Activated B cell treated with CpG ODN at 0.5 μM for 24 hours (primary cell): ENCODE measurements around the gene MS4A14. TPM values are rescaled to one million over a fixed set of nuclear protein-coding genes. Genes with fewer than 3 reads are reported as not detected.
"Not testable (repeated sequence)": the region's sequence is repeated elsewhere in the genome, so short reads cannot be mapped to it uniquely, and the experiment has no call there.

ENCODE experiments used
- ATAC-seq: fragments of 200-7000 bp; cut with Tn5 transposase; one replicate; pipeline ENCODE4 v1.10.0; 2021; ENCODE audit warnings: low read depth, mild to moderate bottlenecking, moderate library complexity
- CTCF ChIA-PET: fragments of 350-600 bp; sonication (Branson Sonifier 250); formaldehyde crosslinking; loops from one replicate; lab custom pipeline; 2021; ENCODE audit warnings: antibody characterized with exemption; lab: Charles Lee
- POLR2A ChIA-PET: fragments of 350-600 bp; sonication (Branson Sonifier 250); formaldehyde crosslinking; loops from one replicate; lab custom pipeline; 2021; ENCODE audit warnings: antibody characterized with exemption; lab: Charles Lee
- DNase-seq: peaks from one replicate; pipeline ENCODE4 v3.0.0; 2022
- H3K27ac Mint-ChIP-seq: one replicate; pipeline ENCODE4 v1.8.0; 2020; ENCODE audit warnings: mixed read lengths
- H3K27me3 Mint-ChIP-seq: one replicate; pipeline ENCODE4 v1.8.0; 2021; ENCODE audit warnings: mixed read lengths
- H3K36me3 Mint-ChIP-seq: one replicate; pipeline ENCODE4 v1.8.0; 2021; ENCODE audit warnings: low read depth, mixed read lengths
- H3K4me1 Mint-ChIP-seq: one replicate; pipeline ENCODE4 v1.8.0; 2021; ENCODE audit warnings: mixed read lengths
- H3K4me3 Mint-ChIP-seq: one replicate; pipeline ENCODE4 v1.8.0; 2020; ENCODE audit warnings: mild to moderate bottlenecking, mixed read lengths
- H3K9me3 Mint-ChIP-seq: one replicate; pipeline ENCODE4 v1.8.0; 2020; ENCODE audit warnings: mixed read lengths
- CTCF ChIP-seq: fragments of 200-600 bp; IDR thresholded peaks from one replicate; pipeline ENCODE4 v1.8.0; 2022; ENCODE audit warnings: antibody characterized with exemption, mild to moderate bottlenecking
- intact Hi-C: fragments of 100-400 bp; cut with micrococcal nuclease; formaldehyde crosslinking; loops from one replicate; pipeline ENCODE4 v1.15.1; 2024
- total RNA-seq: library from RNA; stranded (reverse); gene quantifications from 2 replicates; pipeline ENCODE4 v1.2.3, GENCODE V29; 2022

The MS4A14 gene
- total RNA-seq, 1 donor from 2014 or later, result 4.9 TPM

GRCh38 chr11:60447070-60447469, 50.8 kb downstream of the MS4A14 start:
- H3K36me3 Mint-ChIP-seq, result no peaks in the 10 kb centered on the region
- ChIA-PET POLR2A (interaction anchor here (1.2 to 2.9 kb wide), 2 partner anchors 9 to 76 kb away, joined by 4 to 33 read pairs; partner anchors contain the start of gene MS4A1), CTCF (interaction anchor here (1.4 kb wide), 1 partner anchor 50 kb away, joined by 5 read pairs; no protein-coding TSS in a partner anchor)
- H3K4me3 Mint-ChIP-seq, result no peak overlapping the region
- DNase-seq, result no peak
- H3K4me1 Mint-ChIP-seq, result peaks cover 73% of the 10 kb centered on the region
- no peak for ATAC-seq
- intact Hi-C loops, result loop anchor here (2.0 kb wide), 1 partner anchor 50 kb away; the partner anchor contains the start of gene MS4A14
- peak overlapping the region; percentile 90 for H3K27ac Mint-ChIP-seq
- H3K27me3 Mint-ChIP-seq, result no peaks in the 10 kb centered on the region
- H3K9me3 Mint-ChIP-seq, result no peaks in the 10 kb centered on the region
- TF ChIP-seq CTCF, result no peak

- CTCF ChIA-PET, result no interaction called here
- H3K27me3 Mint-ChIP-seq, result no peaks in the 10 kb centered on the region
- ATAC-seq, result no peak
- DNase-seq, result no peak
- H3K4me3 Mint-ChIP-seq, result no peak overlapping the region
- no peaks in the 10 kb centered on the region for H3K9me3 Mint-ChIP-seq
- peaks cover 70% of the 10 kb centered on the region for H3K4me1 Mint-ChIP-seq
- peak overlapping the region; percentile 27 for H3K27ac Mint-ChIP-seq
- TF ChIP-seq CTCF, result no peak
- POLR2A ChIA-PET, result interaction anchor here (1.2 to 2.9 kb wide), 5 partner anchors 8 to 77 kb away, joined by 4 to 33 read pairs (median 5); partner anchors contain the start of gene MS4A1
- H3K36me3 Mint-ChIP-seq, result no peaks in the 10 kb centered on the region
- intact Hi-C loops, result loop anchor here (2.0 kb wide), 1 partner anchor 51 kb away; the partner anchor contains the start of gene MS4A14
Observed at GRCh38 chr11:60447846-60448245, 51.6 kb downstream of the MS4A14 start.

- intact Hi-C loops, result loop anchor here (10.0 kb wide), 1 partner anchor 614 kb away; no protein-coding TSS in a partner anchor
Observed at GRCh38 chr11:60451185-60451584, 54.9 kb downstream of the MS4A14 start.

GRCh38 chr11:60454212-60454611, 58.0 kb downstream of the MS4A14 start:
- H3K27ac Mint-ChIP-seq, result peak overlapping the region; percentile 97
- no peaks in the 10 kb centered on the region for H3K27me3 Mint-ChIP-seq
- TF ChIP-seq CTCF, result no peak
- H3K4me1 Mint-ChIP-seq, result peaks cover 50% of the 10 kb centered on the region
- POLR2A ChIA-PET, result interaction anchor here (0.9 to 9.1 kb wide), 6 partner anchors 8 to 87 kb away, joined by 5 to 800 read pairs (median 168); partner anchors contain the start of genes MS4A14 and MS4A7
- H3K36me3 Mint-ChIP-seq, result peaks cover 37% of the 10 kb centered on the region
- H3K9me3 Mint-ChIP-seq, result no peaks in the 10 kb centered on the region
- CTCF ChIA-PET, result interaction anchor here (6.5 kb wide), 1 partner anchor 89 kb away, joined by 194 read pairs; no protein-coding TSS in a partner anchor
- peak overlapping the region; percentile 97 for H3K4me3 Mint-ChIP-seq
- intact Hi-C loops, result loop anchor here (10.0 kb wide), 1 partner anchor 611 kb away; no protein-coding TSS in a partner anchor
- ATAC-seq (no peak), DNase-seq (no peak)

More at GRCh38 chr11:60451185-60451584, 54.9 kb downstream of the MS4A14 start:
- H3K27me3 Mint-ChIP-seq, H3K36me3 Mint-ChIP-seq, ATAC-seq, POLR2A ChIA-PET, H3K4me3 Mint-ChIP-seq, DNase-seq, H3K9me3 Mint-ChIP-seq, CTCF ChIA-PET, H3K27ac Mint-ChIP-seq: not testable (repeated sequence)
- H3K4me1 Mint-ChIP-seq, result peaks cover 69% of the 10 kb centered on the region

GRCh38 chr11:60455531-60456042, 59.3 kb downstream of the MS4A14 start, which contains the start of gene MS4A1:
Gene MS4A1, plus strand, starts transcription at chr11:60455847. Its CDS starts 6,528 bp downstream, at chr11:60462375.
- CTCF ChIA-PET, result interaction anchor here (0.6 to 6.5 kb wide), 10 partner anchors 12 to 179 kb away, joined by 3 to 194 read pairs (median 5); partner anchors contain the start of gene MS4A14
- DNase-seq (peak; percentile 44), ATAC-seq (peak; percentile 83)
- H3K9me3 Mint-ChIP-seq, result no peaks in the 10 kb centered on the region
- H3K27me3 Mint-ChIP-seq, result no peaks in the 10 kb centered on the region
- no peak for TF ChIP-seq CTCF
- peak within 1 kb of the TSS; percentile 97 for H3K4me3 Mint-ChIP-seq
- H3K4me1 Mint-ChIP-seq, result peaks cover 54% of the 10 kb centered on the region
- POLR2A ChIA-PET, result interaction anchor here (0.6 to 9.1 kb wide), 28 partner anchors 9 to 1512 kb away, joined by 3 to 800 read pairs (median 10); partner anchors contain the start of genes FTH1, MS4A14 and MS4A7
- peaks cover 49% of the 10 kb centered on the region for H3K36me3 Mint-ChIP-seq
- intact Hi-C loops, result loop anchor here (1.0 to 10.0 kb wide), 10 partner anchors 9 to 609 kb away; partner anchors contain the start of genes MS4A14 and MS4A7
- H3K27ac Mint-ChIP-seq, result peak within 1 kb of the TSS; percentile 97
